ENCODE results near the gene PRSS8.

The PRSS8 gene

DNA sequence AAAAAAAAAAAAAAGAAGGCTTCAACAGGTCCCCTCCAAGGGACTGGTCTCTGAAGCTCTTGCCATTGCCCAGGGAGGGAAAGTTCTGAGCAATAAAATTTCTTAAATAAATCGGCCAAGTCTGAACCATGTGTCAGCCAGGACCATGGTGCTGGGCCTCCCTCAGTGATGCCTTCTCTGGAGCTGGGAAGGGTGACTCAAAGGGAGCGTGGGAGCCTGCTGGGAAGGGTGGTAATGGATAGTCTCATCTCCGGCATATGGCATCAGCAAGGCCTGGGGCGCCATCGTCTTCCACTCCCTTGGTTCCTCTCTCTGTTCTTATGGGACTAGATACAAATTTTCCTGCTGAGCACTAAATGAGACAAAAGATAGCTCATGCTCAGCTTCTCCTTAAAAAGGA, 43.2 kb downstream of the PRSS8 start:
- no peak for DNase-seq (ENCODE audit: insufficient read length, low spot score)
- TF ChIP-seq POLR2A (IDR thresholded peaks at IDR 0.05; ENCODE audit: low read depth, low read length) = no peak
- FAIRE-seq = no peak

DNA sequence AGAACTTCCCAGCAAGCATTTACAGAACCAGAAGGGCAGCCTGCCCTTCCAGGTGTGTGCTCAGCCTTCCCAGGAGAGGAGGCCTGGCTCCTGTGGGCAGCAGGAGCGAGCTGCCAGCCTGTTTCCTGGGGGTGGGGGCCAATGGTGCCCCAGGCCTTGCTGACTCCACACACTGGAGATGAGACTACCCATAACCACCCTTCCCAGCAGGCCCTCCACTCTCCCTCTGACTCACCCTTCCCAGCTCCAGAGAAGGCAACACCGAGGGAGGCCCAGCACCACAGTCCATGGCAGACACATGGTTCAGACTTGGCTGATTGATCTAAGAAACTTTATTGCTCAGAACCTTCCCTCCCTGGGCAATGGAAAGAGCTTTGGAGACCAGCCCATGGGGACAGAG, 45.0 kb downstream of the PRSS8 start:
- DNase-seq (ENCODE audit: insufficient read length, low spot score) (no peak), FAIRE-seq (no peak)
- TF ChIP-seq POLR2A (IDR thresholded peaks at IDR 0.05; ENCODE audit: low read depth, low read length) = no peak

DNA sequence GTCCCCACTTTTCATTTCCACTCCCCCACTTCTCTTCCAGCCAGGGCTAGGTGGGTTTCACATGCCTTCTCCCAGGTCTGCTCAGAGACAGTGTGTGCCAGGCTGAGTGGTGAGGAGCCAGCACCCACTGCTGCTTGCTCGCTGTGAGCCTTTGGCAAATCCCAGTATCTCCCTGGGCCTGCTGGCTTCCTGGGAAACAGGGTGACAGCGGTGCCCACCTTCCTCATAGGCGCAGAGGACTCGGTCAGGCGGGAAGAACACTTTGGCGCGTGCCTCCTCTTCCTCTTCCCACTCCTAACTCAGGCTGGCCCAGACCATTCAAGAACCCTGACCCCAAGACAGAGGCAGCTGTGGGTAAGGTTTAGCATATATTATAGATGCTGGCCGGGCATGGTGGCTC, 46.3 kb downstream of the PRSS8 start:
- DNase-seq (ENCODE audit: insufficient read length, low spot score) (no peak), FAIRE-seq (no peak)
- no peak for TF ChIP-seq POLR2A (IDR thresholded peaks at IDR 0.05; ENCODE audit: low read depth, low read length)

DNA sequence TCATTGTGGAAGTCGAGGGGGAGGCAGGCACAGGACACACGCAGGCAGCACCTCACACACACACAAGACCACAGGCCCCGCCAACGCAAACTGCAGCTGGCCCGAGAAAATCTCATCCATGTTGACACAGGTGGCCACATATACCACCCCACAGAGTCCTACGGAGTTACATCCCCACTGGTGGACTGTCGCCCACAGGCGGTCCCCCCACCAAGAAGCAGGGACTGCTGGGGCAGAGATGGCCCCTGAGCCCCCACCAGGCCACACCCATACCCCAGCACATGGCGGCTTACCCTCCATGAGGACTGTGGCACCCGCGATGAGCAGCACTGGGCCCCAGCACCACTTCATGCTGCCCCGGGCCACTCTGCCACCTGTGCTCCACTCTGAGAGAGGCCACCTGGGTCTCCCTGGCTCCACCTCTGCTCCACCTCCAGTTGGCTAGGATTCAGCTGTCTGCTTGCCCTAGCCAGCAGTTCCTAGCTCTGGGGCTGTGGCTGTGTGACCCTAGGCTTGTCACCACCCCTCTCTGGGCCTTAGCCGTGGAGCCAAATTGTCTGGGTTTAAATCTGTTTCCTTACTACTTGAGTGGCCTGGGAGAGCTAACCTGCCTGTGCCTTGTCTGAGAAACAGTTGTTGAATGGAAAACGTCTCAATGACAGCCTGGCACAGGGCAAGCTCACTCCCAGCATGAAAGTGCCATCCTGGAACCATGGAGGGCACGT, 46.9 kb downstream of the PRSS8 start, which contains the start of gene PRSS53:
Gene PRSS53, minus strand, starts transcription at position 485 of the 725 bp plus-strand sequence. Its CDS starts 134 bp downstream, at position 351.
- DNase-seq (ENCODE audit: insufficient read length, low spot score) = no peak
- FAIRE-seq = no peak

DNA sequence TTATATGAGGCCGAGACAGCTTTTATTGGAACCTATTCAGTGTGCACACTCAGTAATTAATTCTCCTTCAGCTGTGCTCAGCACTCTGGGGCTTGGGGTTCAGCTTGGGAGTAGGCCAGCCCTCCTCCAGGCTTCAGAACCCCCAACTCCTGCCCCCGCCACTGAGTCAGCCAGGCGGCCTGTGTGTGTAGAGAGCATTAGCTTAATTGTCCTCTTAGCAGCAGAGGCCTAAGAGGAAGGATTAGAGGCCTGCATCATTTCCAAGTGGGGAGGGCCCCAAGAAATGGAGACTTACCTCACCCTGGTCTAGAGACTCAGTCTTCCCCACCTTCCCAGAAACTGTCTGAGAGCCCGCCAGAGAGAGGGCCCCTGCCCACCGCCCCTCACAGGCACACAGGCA, 47.6 kb downstream of the PRSS8 start:
- FAIRE-seq (no peak), DNase-seq (ENCODE audit: insufficient read length, low spot score) (no peak)
- no peak for TF ChIP-seq POLR2A (IDR thresholded peaks at IDR 0.05; ENCODE audit: low read depth, low read length)

More for the DNA sequence above, 46.9 kb downstream of the PRSS8 start, which contains the start of gene PRSS53:
- TF ChIP-seq POLR2A (IDR thresholded peaks at IDR 0.05; ENCODE audit: low read depth, low read length) = no peak

DNA sequence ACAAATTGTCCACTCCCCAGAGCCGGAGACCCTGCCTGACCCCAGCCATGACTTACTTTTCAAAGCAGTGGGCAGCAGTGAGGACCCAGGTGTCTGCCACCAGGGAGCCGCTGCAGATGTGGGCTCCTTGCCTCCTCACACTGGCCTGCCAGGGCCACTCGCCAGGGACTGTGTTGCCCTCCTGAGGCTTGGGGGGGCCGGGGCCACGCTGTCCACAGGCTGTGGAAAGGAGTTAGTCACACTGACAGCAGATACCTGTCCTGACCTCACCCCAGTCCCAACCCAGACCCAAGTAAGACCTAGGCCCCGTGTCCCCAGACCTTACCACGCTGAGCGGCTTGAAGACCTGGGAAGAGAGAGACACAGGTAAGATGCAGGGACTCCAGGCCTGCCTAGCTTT, 48.0 kb downstream of the PRSS8 start:
- FAIRE-seq (no peak), DNase-seq (ENCODE audit: insufficient read length, low spot score) (no peak)
- TF ChIP-seq POLR2A (IDR thresholded peaks at IDR 0.05; ENCODE audit: low read depth, low read length) = no peak

DNA sequence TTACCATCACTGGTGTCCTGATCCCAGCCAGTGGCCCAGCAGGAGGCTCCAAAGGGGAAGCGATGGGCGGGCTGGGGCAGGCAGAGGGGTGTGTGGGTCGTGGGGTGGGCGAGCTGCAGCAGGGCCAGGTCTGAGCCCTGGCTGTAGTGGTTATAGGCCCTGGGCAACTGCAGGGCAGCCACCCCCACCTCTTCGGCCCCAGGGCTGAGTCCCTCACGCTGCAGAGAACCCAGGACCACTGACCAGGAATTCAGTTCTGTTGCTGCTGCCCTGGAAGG, 49.0 kb downstream of the PRSS8 start:
- no peak for FAIRE-seq
- DNase-seq (ENCODE audit: insufficient read length, low spot score) = no peak
- no peak for TF ChIP-seq POLR2A (IDR thresholded peaks at IDR 0.05; ENCODE audit: low read depth, low read length)

DNA sequence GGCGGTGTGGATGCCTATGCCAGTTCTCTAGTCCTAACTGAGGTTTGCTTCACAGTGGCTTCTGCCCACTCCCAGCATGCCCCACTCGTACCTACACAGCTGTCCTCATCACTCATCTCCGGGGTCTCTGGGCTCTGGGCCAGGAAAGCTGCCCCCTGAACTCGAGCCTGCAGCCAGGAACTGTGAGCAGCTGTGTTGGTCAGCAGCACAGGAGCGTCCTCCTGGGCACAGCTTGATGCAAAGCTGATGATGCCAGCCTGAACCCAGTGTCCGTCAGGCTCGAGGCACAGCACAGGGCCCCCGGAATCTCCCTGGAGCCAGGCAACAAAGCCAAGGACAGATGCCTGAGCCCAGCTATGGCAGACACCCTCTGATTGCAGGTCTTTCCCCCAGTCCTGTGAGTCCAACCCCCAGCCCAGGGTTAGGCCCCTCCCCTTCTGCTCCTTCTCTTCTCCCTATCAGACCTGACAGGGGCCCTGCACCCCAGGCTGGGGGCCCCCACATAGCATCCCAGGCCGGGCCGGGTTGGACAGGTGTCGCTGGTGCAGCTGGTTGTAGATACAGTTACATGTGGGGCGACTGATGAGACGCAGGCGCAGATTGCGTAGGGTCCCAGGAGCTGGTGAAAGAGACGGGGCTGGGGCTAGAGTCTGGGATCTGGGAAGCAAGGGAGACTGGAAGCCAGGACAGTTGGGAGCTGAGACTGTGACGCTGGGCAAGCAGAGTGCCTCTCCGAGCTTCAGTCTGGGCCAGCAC, 49.5 kb downstream of the PRSS8 start:
- no peak for TF ChIP-seq POLR2A (IDR thresholded peaks at IDR 0.05; ENCODE audit: low read depth, low read length)
- DNase-seq (ENCODE audit: insufficient read length, low spot score) (no peak), FAIRE-seq (no peak)

DNA sequence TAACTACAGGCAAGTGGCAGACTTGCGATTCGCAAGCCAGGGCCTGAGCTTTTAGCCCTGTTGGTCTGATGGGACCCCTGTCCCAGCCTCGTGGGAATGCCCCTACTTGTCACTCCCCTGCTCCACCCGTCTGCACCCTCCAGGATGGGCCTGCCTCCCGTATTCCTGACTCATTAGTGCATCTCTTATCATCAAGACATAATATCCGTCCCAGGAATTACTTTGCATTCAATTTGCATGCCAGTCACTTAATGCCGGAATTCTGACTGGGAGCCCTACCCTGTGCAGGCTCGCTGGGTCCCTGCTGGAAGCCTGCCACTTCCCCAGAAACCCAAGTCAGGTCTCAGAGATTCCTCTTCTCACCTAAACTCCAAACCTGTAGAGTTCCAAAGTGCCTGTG, 50.1 kb downstream of the PRSS8 start:
- no peak for TF ChIP-seq POLR2A (IDR thresholded peaks at IDR 0.05; ENCODE audit: low read depth, low read length)
- FAIRE-seq = no peak

DNA sequence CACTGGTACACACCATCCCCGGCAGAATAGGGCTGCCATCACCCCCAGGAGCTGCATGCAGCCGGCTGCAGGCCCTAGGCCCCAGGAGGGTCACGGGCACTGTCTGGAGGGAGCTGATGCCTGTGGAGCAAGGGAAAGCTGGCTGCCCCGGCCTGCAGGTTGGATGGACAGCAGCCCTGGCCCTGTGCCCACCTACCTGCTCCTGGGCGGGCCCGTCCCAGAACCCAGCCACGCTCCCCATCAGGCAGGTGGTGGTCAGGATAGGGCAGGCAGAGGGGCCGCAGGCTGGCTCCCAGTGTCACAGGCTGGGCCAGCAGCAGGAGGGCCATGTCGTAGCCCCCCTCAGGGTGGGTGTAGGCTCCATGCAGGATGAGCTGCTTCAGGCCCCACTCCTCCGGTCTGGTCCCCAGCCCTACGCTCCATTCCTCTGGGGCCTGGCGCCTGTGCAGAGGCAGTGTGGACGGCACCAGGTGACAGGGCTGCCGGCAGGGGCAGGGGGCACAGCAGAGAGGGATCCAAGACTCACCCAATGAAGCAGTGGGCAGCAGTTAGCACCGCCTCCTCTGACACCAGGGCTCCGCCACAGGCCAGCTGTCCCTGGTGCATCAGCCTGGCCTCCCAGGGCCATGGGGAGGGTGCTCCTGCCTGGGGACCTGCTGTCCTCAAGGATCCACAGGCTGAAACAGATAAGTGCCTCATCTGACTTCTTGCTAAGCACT, 50.8 kb downstream of the PRSS8 start:
- FAIRE-seq (no peak), DNase-seq (ENCODE audit: insufficient read length, low spot score) (no peak)
- TF ChIP-seq POLR2A (IDR thresholded peaks at IDR 0.05; ENCODE audit: low read depth, low read length) = no peak

More for the DNA sequence above, 50.1 kb downstream of the PRSS8 start:
- no peak for DNase-seq (ENCODE audit: insufficient read length, low spot score)

DNA sequence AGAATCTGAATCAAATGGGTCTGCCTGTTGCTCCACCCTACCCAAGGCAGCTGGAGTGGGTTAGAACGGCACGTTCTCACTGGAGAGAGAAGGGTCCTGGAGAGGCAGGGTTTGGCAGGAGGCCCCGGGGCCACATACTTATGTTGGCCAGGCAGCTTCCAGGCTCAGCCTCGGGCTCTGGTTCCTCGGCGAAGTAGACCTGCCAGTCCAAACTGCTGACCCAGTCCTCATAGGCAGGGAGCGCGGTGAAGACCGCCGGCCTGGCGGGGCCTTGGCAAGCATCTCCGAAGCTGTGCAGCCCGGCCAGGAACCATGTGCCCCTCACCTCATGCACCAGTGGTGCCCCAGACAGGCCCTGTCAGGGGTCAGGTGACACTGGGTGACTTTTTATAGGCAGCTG, 51.5 kb downstream of the PRSS8 start:
- no peak for TF ChIP-seq POLR2A (IDR thresholded peaks at IDR 0.05; ENCODE audit: low read depth, low read length)
- FAIRE-seq (no peak), DNase-seq (ENCODE audit: insufficient read length, low spot score) (no peak)

DNA sequence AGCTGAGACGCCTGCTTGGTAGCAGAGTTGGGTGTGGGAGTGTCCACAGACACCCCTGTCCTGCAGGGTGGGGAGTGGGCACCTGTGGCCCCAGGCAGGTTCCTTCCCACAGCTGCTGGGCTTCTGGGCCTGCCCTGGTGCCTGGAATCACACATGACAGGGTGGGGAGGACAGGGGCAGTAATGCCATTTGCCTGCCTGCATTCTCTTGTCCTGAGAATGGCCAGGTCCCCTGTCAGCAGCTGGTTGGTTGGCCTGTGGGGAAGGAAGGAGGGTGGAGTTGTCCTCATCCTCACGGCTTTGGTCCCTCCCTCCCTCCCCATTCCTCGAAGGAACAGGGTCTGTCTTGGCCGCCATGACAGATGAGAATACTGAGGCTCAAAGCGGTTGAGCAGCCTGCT, 52.0 kb downstream of the PRSS8 start:
- DNase-seq (ENCODE audit: insufficient read length, low spot score) (no peak), FAIRE-seq (no peak)
- no peak for TF ChIP-seq POLR2A (IDR thresholded peaks at IDR 0.05; ENCODE audit: low read depth, low read length)

DNA sequence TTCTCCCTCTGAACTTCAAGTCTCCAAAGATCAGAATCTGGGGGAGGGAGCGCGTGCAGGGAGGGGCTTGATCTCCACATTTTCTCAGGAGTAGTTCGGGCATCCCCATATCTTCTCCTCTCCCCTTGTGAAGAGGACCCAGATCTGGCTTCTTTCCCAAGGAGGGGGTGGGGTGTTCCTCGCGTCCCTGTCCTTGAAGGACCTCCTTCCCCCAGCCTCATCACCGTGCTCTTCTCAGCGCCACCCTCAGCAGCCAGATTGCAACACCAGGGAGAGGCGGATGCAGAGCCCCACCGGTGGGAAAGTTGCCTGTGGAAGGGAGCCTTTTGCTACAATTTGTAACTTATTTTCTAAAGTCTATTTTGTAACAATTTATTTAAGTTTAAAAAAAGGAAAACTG, 52.4 kb downstream of the PRSS8 start:
- no peak for DNase-seq (ENCODE audit: insufficient read length, low spot score)
- TF ChIP-seq POLR2A (IDR thresholded peaks at IDR 0.05; ENCODE audit: low read depth, low read length) = no peak
- FAIRE-seq = no peak

DNA sequence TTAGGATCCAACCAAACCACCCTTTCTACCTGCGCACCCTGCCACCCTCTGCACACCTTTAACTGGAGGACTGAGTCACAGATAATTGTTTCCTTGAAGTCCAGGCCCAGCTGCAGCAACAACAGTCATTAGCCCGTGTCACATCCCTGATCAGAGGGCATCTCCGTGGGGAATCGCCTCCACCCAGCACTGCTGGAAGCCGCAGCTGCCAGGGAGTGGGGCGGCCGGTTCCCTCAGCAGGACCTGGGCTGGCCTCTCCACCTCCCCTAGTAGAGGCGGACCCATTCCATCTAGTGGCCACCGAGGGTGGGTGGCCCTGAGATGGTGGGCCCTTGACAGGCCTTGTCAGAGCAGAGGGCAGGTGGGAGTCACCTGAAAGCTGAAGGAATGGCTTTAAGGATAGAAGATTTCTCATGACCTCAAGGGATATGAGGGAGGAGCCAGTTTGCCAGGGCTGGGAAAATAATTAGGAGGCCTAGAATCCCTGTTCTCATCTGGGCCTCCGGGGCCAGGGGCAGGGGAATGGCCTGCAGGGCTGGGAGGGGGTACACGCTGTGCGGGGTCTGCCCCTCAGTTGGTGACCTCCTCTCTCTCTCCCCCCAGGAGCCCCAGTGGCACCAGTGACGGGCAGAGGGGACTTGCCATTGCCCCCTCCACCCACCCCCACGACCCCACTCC, 53.0 kb downstream of the PRSS8 start:
- DNase-seq (ENCODE audit: insufficient read length, low spot score) = no peak
- no peak for TF ChIP-seq POLR2A (IDR thresholded peaks at IDR 0.05; ENCODE audit: low read depth, low read length)
- FAIRE-seq = no peak
